GM19324 (cell line): ENCODE data around the gene RUBCN.

ENCODE experiments used
- ATAC-seq: cut with Tn5 transposase; IDR thresholded peaks from one replicate; pipeline ENCODE4 v1.9.1; 2021; ENCODE audit warnings: mild to moderate bottlenecking, moderate library complexity; ENCODE audit not compliant: unreplicated experiment, low FRiP score

The RUBCN gene

GRCh38 chr3:197736491-197737318 is at the start of gene RUBCN:
RUBCN (minus strand) TSS chr3:197736904; CDS start chr3:197736719, 185 bp downstream.
- ATAC-seq, result peak; percentile 95

GRCh38 chr3:197784019-197784585 is 47.4 kb upstream of the RUBCN start:
- ATAC-seq, result no peak

DNA sequence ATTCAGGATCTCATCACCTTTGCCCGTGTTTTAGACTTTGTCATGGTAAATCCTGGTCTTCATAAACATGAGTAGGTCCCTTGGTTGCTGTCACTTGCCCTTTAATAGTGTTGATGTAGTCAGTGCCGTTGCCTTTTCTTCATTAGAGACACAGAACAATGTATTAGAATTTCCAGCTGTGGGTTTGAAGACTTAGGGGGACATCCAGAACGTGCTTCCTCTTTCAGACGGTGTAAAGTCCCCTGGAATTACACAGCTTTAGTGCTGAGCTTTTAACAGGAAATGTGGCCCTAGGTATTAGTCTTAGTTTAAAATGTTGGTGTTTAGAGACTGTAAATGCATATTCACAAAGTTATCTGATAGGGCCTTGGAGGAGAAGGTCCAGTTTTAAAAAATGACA is 45.5 kb upstream of the RUBCN start:
- ATAC-seq, result no peak

GRCh38 chr3:197775317-197775716 is 38.6 kb upstream of the RUBCN start:
- ATAC-seq, result no peak

GRCh38 chr3:197761784-197762183 is 25.1 kb upstream of the RUBCN start:
- no peak for ATAC-seq

- ATAC-seq, result no peak
These were observed 21.8 kb upstream of the RUBCN start for GRCh38 chr3:197758512-197758911.

GRCh38 chr3:197756704-197757103 is 20.0 kb upstream of the RUBCN start:
- ATAC-seq, result no peak

DNA sequence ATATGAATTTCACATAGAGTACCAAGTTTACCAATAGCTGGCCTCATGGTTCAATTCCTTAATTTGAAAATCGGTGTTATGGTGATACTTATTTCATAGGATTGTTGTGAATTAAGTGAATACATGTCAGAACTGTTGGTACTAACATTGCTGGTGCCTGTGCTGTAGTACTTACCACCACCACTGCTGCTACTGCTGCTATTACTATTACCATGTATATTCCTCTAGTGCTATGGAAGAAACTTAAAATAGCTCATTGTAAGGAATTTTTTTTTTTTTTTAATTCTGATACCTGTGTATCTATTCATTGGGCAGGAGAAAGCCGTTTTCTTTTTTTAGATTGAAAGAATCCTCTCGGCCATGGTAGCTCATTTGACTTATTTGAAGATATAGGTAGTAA is 16.6 kb upstream of the RUBCN start:
- ATAC-seq, result no peak

DNA sequence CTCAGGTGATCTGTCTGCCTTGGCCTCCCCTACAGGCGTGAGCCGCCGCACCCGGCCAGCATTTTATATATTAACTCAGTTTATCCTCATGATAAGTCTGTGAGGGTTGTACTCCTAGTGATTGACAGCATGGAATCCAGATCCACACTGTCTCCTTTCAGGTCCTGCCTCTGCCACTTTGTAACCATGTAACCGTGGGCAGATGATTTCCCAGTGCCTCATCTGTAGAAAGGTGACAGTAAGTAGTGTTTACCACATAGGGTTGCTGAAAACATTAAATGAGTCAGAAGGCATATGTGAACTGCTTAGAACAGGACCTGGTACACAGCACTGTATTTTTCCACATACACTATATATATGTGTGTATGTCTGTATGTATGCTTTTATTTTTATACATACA is 15.4 kb upstream of the RUBCN start:
- no peak for ATAC-seq

DNA sequence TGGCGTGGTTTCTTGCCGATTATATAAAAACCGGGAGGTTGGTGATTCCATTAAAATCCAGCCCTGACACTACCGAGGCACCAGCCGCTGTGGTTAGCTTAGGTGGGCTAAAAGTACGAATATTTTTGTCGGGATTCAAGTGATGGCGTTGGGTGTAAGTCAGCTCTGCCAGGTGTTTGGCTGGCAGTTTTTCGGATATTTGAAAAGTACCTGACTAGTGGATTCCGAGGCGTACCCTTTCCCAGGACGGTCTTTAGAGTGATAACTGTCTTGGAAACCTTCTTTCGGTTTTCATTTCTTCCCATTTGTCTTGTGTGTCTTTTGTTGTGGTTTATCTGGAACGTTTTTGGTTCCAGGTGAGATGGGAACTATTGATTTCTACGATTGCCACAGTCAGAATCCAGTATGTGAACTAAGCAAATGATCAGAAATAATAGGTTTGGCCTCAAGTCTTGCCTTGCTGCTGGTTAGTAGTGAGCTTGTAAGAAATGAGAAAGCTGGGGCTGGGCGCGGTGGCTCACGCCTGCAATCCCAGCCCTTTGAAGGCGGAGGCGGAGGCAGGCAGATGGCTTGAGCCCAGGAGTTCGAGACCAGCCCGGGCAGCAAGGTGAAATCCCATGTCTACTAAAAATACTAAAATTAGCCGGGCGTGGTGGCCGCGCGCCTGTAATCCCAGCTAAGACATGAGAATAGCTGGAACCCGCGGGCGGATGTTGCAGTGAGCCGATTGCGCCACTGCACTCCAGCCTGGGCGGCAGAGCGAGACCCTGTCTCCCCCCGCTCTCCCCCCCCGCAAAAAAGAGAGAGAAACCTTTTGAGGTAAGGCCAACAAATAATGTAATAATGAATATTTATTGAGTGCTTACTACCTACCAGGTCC is 14.4 kb upstream of the RUBCN start:
- no peak for ATAC-seq

GRCh38 chr3:197750396-197750831 is 13.7 kb upstream of the RUBCN start:
- peak; percentile 43 for ATAC-seq

DNA sequence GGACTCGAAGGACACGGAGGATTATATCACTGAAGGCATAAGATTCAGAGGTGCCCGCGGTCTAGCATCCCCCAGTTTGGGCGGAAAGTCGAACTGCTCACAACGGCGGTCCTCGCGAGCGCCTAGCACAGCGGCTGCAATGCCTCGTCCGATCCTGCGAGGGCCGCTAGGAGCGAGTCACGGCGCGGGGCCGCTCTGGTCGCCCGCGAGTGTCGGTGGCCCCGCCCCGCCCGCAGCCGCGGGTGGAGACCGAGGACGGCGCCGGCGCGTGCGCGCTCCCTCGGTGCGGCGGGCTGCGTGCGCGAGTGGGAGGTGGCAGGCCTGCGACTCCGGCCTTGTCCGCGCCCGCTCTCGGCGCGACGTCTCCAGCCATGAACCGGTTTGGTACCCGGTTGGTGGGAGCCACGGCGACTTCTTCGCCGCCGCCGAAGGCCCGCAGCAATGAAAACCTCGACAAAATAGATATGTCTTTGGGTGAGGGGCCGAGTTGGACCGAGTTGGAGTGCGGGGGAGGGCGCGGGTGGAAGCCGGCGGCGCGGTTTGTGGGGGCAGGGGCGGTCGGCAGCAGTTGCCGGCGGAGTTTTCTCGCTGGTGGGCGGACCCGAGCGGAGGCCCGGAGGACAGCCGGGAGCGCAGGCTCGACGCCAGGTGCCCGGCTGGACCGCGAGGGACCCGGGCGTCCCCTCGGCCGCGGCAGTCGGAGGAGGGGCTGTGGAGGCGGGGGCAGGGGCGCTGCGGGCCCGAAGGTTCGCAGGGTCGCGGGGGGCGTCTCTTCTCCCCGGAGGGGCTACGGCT is 13.1 kb upstream of the RUBCN start, which contains the start of gene FYTTD1:
Gene FYTTD1 (plus strand): TSS at position 283 of the 795 bp plus-strand sequence. CDS start 89 bp downstream, at position 372.
- peak; percentile 89 for ATAC-seq

DNA sequence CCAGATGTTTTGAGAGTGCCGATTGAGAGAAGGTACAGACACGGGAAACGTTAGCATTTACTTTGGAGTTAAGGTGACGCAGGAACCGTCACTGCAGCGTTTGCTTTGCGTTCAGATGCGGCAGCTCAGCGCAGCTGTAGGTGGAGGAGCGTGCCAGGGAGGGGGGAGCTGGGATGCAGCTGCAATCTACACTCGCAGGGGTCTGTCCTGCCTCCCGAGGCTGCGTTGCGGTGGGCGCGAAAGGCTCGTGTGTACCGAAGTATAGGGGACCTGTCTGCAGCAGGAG is 12.6 kb upstream of the RUBCN start:
- peak; percentile 28 for ATAC-seq

DNA sequence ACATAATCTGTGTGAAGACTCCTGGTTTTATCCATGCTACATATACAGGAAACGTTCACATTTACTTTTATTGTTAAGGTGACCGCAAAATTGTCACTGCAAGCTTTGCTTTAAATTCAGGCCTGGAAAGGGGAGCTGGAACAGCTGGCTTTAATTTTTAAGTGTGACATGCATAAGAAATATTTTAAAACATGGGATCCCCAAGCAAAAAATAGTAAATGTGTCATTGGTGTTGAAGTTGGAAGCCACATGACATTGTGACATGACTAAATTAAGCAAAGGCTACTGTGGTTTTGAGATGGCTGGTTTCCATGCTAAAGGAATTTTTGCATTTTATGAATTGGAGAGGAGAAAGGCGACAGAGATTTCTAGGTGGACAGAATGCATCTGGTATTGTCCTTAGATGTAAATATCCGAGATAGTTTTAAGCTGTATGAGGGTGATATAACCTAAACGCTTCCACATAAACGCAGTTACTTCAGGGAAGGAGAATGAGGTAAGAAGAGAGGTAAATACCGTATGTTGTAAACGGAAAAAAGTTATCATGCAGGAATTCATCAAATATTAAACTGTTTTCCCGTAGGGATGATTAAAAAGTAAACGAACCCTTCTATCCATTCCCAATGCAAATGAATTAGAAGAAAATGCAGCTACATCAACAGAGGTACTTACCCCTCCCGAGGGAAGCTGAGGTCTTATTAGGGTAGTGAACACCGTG is 12.1 kb upstream of the RUBCN start:
- no peak for ATAC-seq

GRCh38 chr3:197746801-197747237 is 10.1 kb upstream of the RUBCN start:
- ATAC-seq, result no peak

- ATAC-seq, result no peak
These were observed 9.5 kb upstream of the RUBCN start for GRCh38 chr3:197746209-197746608.

DNA sequence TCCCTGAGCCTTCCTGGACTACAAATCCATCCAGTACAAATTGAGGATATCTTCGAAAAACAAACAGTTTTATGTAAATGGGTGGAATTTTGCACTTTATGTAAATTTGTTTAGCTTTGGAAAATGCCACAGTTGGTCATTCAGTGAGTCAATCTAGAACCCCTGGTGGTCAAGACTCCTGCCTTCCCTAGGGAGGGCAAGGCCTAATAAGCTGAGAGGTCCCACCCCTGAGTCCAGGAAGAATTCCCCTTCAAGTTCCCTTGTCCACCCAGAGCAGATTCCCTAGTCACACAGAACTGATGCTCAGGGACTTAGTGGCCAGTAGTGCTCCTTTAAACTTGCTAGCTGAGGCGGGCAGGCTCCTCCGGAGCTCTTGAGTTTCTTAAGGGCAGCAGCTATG is 6.1 kb upstream of the RUBCN start:
- ATAC-seq, result no peak

DNA sequence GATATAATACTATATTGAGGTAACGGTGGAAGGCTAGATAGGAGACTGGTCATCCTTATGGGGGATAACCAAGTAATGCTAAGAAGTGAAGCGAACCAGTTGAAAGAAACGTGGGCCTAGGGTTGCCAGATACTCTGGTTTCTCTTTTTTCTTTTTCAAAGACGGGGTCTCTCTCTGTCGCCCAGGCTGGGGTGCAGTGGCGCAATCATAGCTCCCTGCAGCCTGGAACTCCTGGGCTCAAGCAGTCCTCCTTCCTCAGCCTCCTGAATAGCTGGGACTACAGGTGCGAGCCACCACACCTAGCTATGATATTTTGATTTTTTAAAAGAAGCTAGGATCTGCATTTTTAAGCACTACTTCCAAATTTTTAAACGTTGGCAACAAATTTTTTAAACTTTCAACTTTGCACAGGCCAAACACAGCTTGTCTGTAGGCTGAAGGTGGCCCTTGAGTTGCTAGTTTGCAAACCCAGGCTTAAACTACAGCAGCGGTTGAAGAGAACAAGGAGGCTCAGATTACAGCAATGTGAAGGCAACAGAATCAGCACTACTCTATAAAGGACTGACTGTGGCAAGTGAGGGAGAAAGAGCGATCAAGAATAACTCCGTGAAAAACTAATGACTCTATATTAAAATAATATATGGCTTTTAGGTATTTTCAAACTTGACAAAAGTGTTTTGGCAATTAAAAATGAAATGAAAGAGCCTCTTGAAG is 1.2 kb upstream of the RUBCN start:
- ATAC-seq, result no peak

DNA sequence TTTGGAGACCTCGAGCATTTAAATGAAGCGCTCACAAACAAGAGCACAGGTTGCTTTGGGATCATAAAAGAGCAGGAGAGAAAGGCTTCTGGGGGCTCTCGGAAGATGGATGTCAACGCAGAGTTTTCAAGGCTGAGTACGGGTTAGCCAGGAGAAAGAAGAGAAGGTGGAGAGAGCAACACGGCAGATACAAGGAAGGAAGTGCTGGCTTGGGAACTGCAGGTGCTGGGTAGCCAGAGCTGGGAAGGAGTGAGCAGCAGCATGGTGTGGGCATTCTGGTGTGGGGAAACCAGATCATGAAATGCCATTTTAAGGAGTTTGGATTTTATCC is 580 bp upstream of the RUBCN start:
- ATAC-seq, result no peak
